IPS-NIHi7 (cell line): Measurements from ENCODE around the gene PRKD3.

Source experiments
- DNase-seq: peaks from one replicate; pipeline ENCODE4 v3.0.0; 2012; ENCODE audit warnings: mixed read lengths; ENCODE audit errors: extremely low spot score

Gene PRKD3

DNA sequence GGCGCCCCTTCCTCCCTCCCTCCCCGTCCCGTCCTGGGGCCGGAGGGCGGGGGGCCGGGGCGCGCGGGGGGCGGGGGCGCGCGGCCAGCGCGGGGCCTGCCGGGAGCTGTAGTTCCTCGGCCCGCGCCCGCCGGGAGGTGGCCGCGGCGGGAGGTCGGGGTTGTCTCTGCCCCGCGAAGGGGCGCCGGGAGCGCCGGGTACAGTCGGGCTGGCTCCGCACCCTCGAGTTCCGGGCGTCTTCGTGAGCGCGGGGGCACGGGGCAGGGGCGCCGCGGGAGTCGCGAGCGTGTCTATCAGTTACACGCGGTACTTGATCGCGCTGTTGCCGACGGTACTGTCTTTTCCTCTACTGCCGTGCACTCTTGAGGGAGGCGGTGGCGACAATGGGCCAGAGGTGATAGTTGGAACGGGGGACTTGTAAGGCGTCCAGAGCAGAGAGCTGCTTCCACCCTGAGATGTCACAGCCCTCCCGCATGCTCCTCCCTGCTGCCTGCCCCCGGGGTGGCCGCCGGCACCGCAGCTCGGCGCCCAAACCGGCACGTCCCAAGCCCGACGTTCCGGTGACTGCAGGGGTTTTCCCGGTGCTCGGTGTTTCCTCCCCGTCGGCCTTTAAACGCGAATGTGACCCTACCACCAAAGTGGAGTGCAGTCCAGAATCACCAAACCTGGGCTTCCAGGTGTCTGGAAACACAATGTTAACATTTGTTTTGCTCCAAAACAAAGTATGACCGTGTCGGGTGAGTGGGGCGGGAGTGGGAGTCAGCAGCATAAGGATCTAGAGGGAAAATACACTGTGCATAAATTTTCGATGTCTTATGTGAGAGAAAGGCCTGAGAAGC is at the start of gene PRKD3:
Gene PRKD3, minus strand, starts transcription at position 48 of the 839 bp plus-strand sequence. CDS start 8,309 bp downstream, outside the sequence.
- peak; percentile 84 for DNase-seq

GRCh38 chr2:37372000-37372399 is 47.4 kb upstream of the PRKD3 start:
- DNase-seq = no peak

DNA sequence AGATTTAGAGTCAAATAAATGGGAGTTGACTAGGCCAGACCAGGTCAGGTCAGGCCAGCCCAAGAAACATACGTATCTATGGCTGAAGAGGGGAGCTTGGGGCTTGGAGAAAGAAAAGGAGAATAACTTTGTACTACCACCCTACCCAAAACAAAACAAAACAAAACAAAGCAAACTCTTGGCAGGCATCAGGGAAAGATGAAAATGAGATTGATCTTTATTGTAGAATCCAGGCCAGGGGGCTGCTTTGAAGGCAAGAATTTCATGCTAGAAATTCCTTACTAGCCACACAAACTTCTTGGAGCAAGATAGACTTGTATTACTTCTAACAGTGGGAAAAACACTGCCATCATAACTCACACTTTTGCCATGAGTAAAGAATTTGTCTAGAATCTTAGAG is 46.0 kb upstream of the PRKD3 start:
- no peak for DNase-seq

GRCh38 chr2:37367984-37368383 is 43.4 kb upstream of the PRKD3 start:
- no peak for DNase-seq

DNA sequence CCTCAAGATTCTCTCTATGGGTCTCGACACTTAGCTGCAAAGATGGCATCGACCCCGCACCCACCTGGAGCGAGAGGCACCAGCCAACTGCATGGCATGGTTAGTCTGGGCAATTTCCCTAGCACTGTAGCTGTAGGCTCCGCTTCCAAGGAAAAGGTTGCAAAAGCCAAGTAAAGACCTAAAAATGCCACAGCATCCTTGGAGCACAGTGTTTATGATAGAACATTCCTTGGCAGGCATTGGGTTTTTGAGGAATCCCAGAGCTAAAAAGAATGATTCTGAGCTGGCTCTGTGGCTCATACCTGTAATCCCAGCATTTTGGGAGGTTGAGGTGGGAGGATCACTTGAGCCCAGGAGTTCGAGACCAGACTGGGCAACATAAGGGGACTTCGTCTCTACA is 42.7 kb upstream of the PRKD3 start:
- DNase-seq = no peak

- no peak for DNase-seq
Observed at GRCh38 chr2:37366773-37367172, 42.1 kb upstream of the PRKD3 start.

GRCh38 chr2:37365669-37366068 is 41.0 kb upstream of the PRKD3 start:
- no peak for DNase-seq

DNA sequence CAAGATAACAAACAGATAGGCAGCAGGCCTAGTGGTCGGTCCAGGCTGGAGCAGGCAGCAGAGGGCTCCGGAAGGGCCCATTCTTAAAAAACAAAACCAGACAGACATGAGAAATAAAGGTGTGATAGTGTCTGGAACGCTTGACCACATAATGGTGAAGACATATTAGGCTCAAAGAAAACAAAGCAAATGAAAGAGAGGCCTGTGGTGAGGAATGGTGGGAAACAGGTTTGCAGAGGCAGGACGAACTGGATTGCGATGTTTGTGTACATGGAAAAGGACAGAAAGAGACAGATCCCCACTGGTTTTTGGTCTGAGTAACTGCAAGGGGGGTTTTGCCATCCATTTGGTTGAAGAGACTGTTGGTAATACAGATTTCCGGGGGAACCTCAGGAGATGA is 39.7 kb upstream of the PRKD3 start:
- DNase-seq = no peak

GRCh38 chr2:37361994-37362698 is 37.5 kb upstream of the PRKD3 start:
- DNase-seq = no peak

GRCh38 chr2:37361216-37361815 is 36.7 kb upstream of the PRKD3 start:
- DNase-seq = no peak

GRCh38 chr2:37358466-37358865 is 33.8 kb upstream of the PRKD3 start:
- no peak for DNase-seq

- no peak for DNase-seq
Observed at GRCh38 chr2:37357530-37357929, 32.9 kb upstream of the PRKD3 start.

- no peak for DNase-seq
Observed at GRCh38 chr2:37357069-37357468, 32.4 kb upstream of the PRKD3 start.

GRCh38 chr2:37356299-37356698 is 31.7 kb upstream of the PRKD3 start:
- DNase-seq = no peak

DNA sequence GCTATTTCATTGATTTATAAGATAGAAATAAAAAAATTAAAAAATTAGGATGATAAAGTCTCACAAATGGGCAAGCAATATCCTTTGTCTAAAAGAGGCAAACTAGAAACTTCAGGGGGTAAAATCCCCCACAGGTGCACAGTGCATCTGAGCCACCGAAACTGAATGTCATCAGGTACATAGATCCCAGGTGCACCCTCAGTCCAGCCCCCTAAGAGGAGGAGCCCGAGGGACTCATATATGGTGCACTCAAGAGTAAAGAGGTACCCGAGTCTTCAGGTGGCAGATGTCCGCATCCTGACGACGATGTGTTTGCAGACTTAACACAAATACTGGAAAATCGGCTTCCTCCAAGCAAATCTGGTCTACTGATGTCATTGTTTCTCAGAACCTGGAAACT is 31.1 kb upstream of the PRKD3 start:
- no peak for DNase-seq

GRCh38 chr2:37354531-37354930 is 29.9 kb upstream of the PRKD3 start:
- no peak for DNase-seq

DNA sequence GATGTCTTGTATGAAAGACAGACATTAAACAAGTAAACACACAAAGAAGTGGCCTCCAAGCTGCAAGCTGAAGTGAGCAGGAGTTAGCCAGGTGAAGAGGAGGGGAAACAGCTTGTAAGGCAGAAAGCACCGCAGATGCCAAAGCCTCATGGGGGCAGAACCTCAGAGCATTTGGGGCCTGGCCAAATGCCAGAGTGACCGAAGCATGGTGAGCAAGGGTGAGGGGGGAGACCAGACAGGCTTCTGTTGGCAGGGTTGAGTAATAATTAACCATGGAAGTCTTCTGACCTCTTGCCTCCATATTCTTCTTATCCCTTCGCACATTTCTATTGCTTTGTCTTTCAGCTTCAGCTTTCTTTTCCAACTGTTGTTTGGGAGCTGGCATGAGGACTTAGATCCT is 25.4 kb upstream of the PRKD3 start:
- DNase-seq = no peak

GRCh38 chr2:37349231-37349860 is 24.7 kb upstream of the PRKD3 start:
- DNase-seq = no peak

DNA sequence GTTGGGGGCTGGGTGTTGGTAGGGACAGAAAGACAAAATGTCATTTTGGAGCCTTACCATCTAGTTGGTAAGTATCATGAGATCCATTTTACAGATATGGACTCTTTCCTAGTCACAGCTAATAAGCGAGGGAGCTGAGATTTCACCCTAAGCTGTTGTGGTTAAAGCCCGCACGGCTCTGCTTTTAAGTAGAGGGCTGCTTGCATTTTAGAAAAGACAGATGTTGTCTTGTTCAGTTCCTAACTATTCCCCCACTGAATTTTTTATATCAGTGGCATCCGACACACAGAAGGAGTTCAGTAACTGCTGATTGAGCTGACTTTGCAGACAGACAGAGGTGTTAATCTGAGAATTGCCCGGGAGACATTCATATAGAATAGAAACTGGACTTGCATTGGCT is 23.5 kb upstream of the PRKD3 start:
- no peak for DNase-seq

- DNase-seq = peak; percentile 56
Observed at GRCh38 chr2:37344453-37345361, 20.1 kb upstream of the PRKD3 start, which contains the start of gene QPCT. TSS of gene QPCT (plus strand) at chr2:37344630. CDS start at chr2:37344732, 102 bp downstream.
